Measurements from ENCODE around the gene TOPAZ1. TPM values are rescaled to one million over a fixed set of nuclear protein-coding genes. Genes with fewer than 3 reads are reported as not detected.

The TOPAZ1 gene
- total and polyA plus RNA-seq, 2 of the 13 experiments (the other 11 are each of a cell fraction or from before 2014, with no cell fraction given): not detected

GRCh38 chr3:44338010-44338827 is 96.5 kb downstream of the TOPAZ1 start, which contains the start of gene TCAIM (continued):
- TF ChIP-seq ZNF362 (CRISPR knock-in tag; IDR thresholded peaks at IDR 0.05; ENCODE audit: borderline replicate concordance) (peak; percentile 43; the same call in 1 of the 2 replicates), DPF2 (CRISPR knock-in tag; IDR thresholded peaks at IDR 0.05; ENCODE audit: borderline replicate concordance, low read depth) (no peak), ZBTB20 (CRISPR knock-in tag; IDR thresholded peaks at IDR 0.05; ENCODE audit: borderline replicate concordance, low read depth) (peak; percentile 92), ZNF607 (CRISPR knock-in tag; IDR thresholded peaks at IDR 0.05; ENCODE audit: borderline replicate concordance) (peak; percentile 98), ZNF704 (CRISPR knock-in tag; IDR thresholded peaks at IDR 0.05; ENCODE audit: borderline replicate concordance) (peak; percentile 93; the same call in 1 of the 2 replicates), REXO4 (CRISPR knock-in tag; IDR thresholded peaks at IDR 0.05; ENCODE audit: borderline replicate concordance) (no peak; the same call in 1 of the 2 replicates), FIP1L1 (IDR thresholded peaks at IDR 0.05; ENCODE audit: borderline replicate concordance, insufficient read depth, low read depth, low read length) (no peak), NFYB (CRISPR knock-in tag; IDR thresholded peaks at IDR 0.05) (peak; percentile 73), ARNT2 (CRISPR knock-in tag; IDR thresholded peaks at IDR 0.05; ENCODE audit: low read depth) (peak; percentile 97), NFIB (CRISPR knock-in tag; IDR thresholded peaks at IDR 0.05; ENCODE audit: borderline replicate concordance) (no peak), BRCA1 (CRISPR knock-in tag; IDR thresholded peaks at IDR 0.05) (no peak; the same call in none of the 2 replicates), STAT5B (CRISPR knock-in tag; IDR thresholded peaks at IDR 0.05) (no peak; the same call in none of the 2 replicates), RBM39 (IDR thresholded peaks at IDR 0.05; ENCODE audit: low read depth, low read length, poor library complexity, severe bottlenecking) (peak; percentile 94), ZNF296 (CRISPR knock-in tag; conservative IDR thresholded peaks at IDR 0.05) (no peak), SRSF4 (IDR thresholded peaks at IDR 0.05; ENCODE audit: low read depth, low read length, poor library complexity, severe bottlenecking) (peak; percentile 46), POLR2AphosphoS2 (IDR thresholded peaks at IDR 0.05; ENCODE audit: low read depth, low read length) (no peak), ZNF12 (CRISPR knock-in tag; IDR thresholded peaks at IDR 0.05) (peak; percentile 44; the same call in 1 of the 2 replicates), EHMT2 (IDR thresholded peaks at IDR 0.05; ENCODE audit: borderline replicate concordance, low read depth, low read length) (no peak), U2AF2 (IDR thresholded peaks at IDR 0.05; ENCODE audit: low read depth, low read length) (no peak), HOXA9 (CRISPR knock-in tag; IDR thresholded peaks at IDR 0.05; ENCODE audit: borderline replicate concordance) (peak; percentile 98)

All from HepG2 (cell line).